Fibroblast of pulmonary artery (primary cell): Measurements from ENCODE around the gene SLC33A1.

Source experiments
- DNase-seq: peaks from one replicate; pipeline ENCODE4 v3.0.0-alpha.2; 2010; ENCODE audit warnings: low read depth
- H3K4me3 ChIP-seq: replicated peaks from 2 replicates; pipeline ENCODE4 v1.5.1; 2011; ENCODE audit warnings: low read depth, mild to moderate bottlenecking, control low read depth, low read length, moderate library complexity
- CTCF ChIP-seq: IDR thresholded peaks from 2 replicates; pipeline ENCODE4 v1.5.1; 2011; ENCODE audit warnings: mild to moderate bottlenecking, control low read depth, low read length, inconsistent platforms; ENCODE audit errors: missing control alignments

The SLC33A1 gene

GRCh38 chr3:155805802-155806618, 48.2 kb downstream of the SLC33A1 start, which contains the start of gene C3orf33:
Gene C3orf33, minus strand, starts transcription at chr3:155806278. Its CDS starts 26 bp downstream, at chr3:155806252.
- H3K4me3 ChIP-seq = peak within 1 kb of the TSS; percentile 70
- DNase-seq = peak; percentile 48
- peak; percentile 35 for TF ChIP-seq CTCF

- DNase-seq = peak; percentile 18
- peak overlapping the region; percentile 70 for H3K4me3 ChIP-seq
- no peak for TF ChIP-seq CTCF
Observed at GRCh38 chr3:155805204-155805801, 48.9 kb downstream of the SLC33A1 start.

- no peak overlapping the region for H3K4me3 ChIP-seq
- no peak for TF ChIP-seq CTCF
- DNase-seq = no peak
Observed at GRCh38 chr3:155804323-155804722, 49.9 kb downstream of the SLC33A1 start.

GRCh38 chr3:155792532-155792931, 61.7 kb downstream of the SLC33A1 start:
- no peak for DNase-seq
- no peak for TF ChIP-seq CTCF
- no peak overlapping the region for H3K4me3 ChIP-seq

GRCh38 chr3:155791190-155791589, 63.0 kb downstream of the SLC33A1 start:
- no peak for TF ChIP-seq CTCF
- no peak overlapping the region for H3K4me3 ChIP-seq
- DNase-seq = peak; percentile 12

GRCh38 chr3:155790272-155790925, 63.8 kb downstream of the SLC33A1 start:
- DNase-seq = no peak
- TF ChIP-seq CTCF = no peak
- H3K4me3 ChIP-seq = no peak overlapping the region
